ENCODE results near the gene TNPO1.
"Not testable (repeated sequence)": the region's sequence is repeated elsewhere in the genome, so short reads cannot be mapped to it uniquely, and the experiment has no call there.

TNPO1 gene

GRCh38 chr5:72799721-72800120, 16.7 kb upstream of the TNPO1 start:
- H3K9me2 ChIP-seq (replicated peaks; ENCODE audit: insufficient read depth, low read length) = no peaks in the 10 kb centered on the region
- H3K9me3 ChIP-seq (replicated peaks; ENCODE audit: insufficient read depth, low read length) = no peaks in the 10 kb centered on the region
- no peaks in the 10 kb centered on the region for H4K20me1 ChIP-seq (ENCODE audit: insufficient read depth, low read length)
- no peaks in the 10 kb centered on the region for H3F3A ChIP-seq (ENCODE audit: insufficient read depth, low read length)
- H2AFZ ChIP-seq (ENCODE audit: low read length) = no peak overlapping the region
- no peaks in the 10 kb centered on the region for H3K4me1 ChIP-seq (ENCODE audit: low read length)
- no peak overlapping the region for H3K4me3 ChIP-seq (ENCODE audit: low read length)
- H3K79me2 ChIP-seq (ENCODE audit: low read length) = no peaks in the 10 kb centered on the region
- H3K27ac ChIP-seq (ENCODE audit: low read length) = no peak overlapping the region
- no peaks in the 10 kb centered on the region for H3K36me3 ChIP-seq (replicated peaks; ENCODE audit: insufficient read depth, low read length)
- no peak overlapping the region for H3K9ac ChIP-seq (ENCODE audit: low read length)
- DNase-seq = no peak
- no peak overlapping the region for H3K4me2 ChIP-seq (ENCODE audit: low read depth, low read length)
- H3K27me3 ChIP-seq (replicated peaks; ENCODE audit: insufficient read depth, low read length) = no peaks in the 10 kb centered on the region
- TF ChIP-seq CTCF (IDR thresholded peaks at IDR 0.05; ENCODE audit: low read length) (no peak), EZH2 (optimal IDR thresholded peaks at IDR 0.05; ENCODE audit: low read depth, low read length) (no peak)

GRCh38 chr5:72808637-72809036, 7.8 kb upstream of the TNPO1 start:
- not testable (repeated sequence) for H3K36me3 ChIP-seq (replicated peaks; ENCODE audit: insufficient read depth, low read length); DNase-seq; H3K9me2 ChIP-seq (replicated peaks; ENCODE audit: insufficient read depth, low read length); H3F3A ChIP-seq (ENCODE audit: insufficient read depth, low read length); H3K9ac ChIP-seq (ENCODE audit: low read length); H2AFZ ChIP-seq (ENCODE audit: low read length); H3K4me1 ChIP-seq (ENCODE audit: low read length); H3K9me3 ChIP-seq (replicated peaks; ENCODE audit: insufficient read depth, low read length); H3K4me2 ChIP-seq (ENCODE audit: low read depth, low read length); H3K27me3 ChIP-seq (replicated peaks; ENCODE audit: insufficient read depth, low read length); H3K4me3 ChIP-seq (ENCODE audit: low read length); H4K20me1 ChIP-seq (ENCODE audit: insufficient read depth, low read length); H3K79me2 ChIP-seq (ENCODE audit: low read length); H3K27ac ChIP-seq (ENCODE audit: low read length)

GRCh38 chr5:72811849-72812248, 4.6 kb upstream of the TNPO1 start:
- no peak overlapping the region for H3K4me2 ChIP-seq (ENCODE audit: low read depth, low read length)
- H3K9ac ChIP-seq (ENCODE audit: low read length) = no peak overlapping the region
- H3K9me3 ChIP-seq (replicated peaks; ENCODE audit: insufficient read depth, low read length) = no peaks in the 10 kb centered on the region
- peaks cover 15% of the 10 kb centered on the region for H3F3A ChIP-seq (ENCODE audit: insufficient read depth, low read length)
- peaks cover 4% of the 10 kb centered on the region for H3K4me1 ChIP-seq (ENCODE audit: low read length)
- H3K4me3 ChIP-seq (ENCODE audit: low read length) = no peak overlapping the region
- no peak overlapping the region for H3K27ac ChIP-seq (ENCODE audit: low read length)
- no peaks in the 10 kb centered on the region for H3K79me2 ChIP-seq (ENCODE audit: low read length)
- H2AFZ ChIP-seq (ENCODE audit: low read length) = no peak overlapping the region
- H4K20me1 ChIP-seq (ENCODE audit: insufficient read depth, low read length) = no peaks in the 10 kb centered on the region
- H3K9me2 ChIP-seq (replicated peaks; ENCODE audit: insufficient read depth, low read length) = no peaks in the 10 kb centered on the region
- DNase-seq = no peak
- H3K36me3 ChIP-seq (replicated peaks; ENCODE audit: insufficient read depth, low read length) = no peaks in the 10 kb centered on the region
- no peak for TF ChIP-seq CTCF (IDR thresholded peaks at IDR 0.05; ENCODE audit: low read length)
- TF ChIP-seq EZH2 (optimal IDR thresholded peaks at IDR 0.05; ENCODE audit: low read depth, low read length) = no peak
- no peak for TF ChIP-seq EZH2phosphoT487 (IDR thresholded peaks at IDR 0.05; ENCODE audit: low read length)
- no peaks in the 10 kb centered on the region for H3K27me3 ChIP-seq (replicated peaks; ENCODE audit: insufficient read depth, low read length)

- H2AFZ ChIP-seq (ENCODE audit: low read length) = no peak overlapping the region
- no peaks in the 10 kb centered on the region for H3K79me2 ChIP-seq (ENCODE audit: low read length)
- no peaks in the 10 kb centered on the region for H3K36me3 ChIP-seq (replicated peaks; ENCODE audit: insufficient read depth, low read length)
- H3K9me3 ChIP-seq (replicated peaks; ENCODE audit: insufficient read depth, low read length) = no peaks in the 10 kb centered on the region
- TF ChIP-seq EZH2 (optimal IDR thresholded peaks at IDR 0.05; ENCODE audit: low read depth, low read length) (no peak), EZH2phosphoT487 (IDR thresholded peaks at IDR 0.05; ENCODE audit: low read length) (no peak), CTCF (IDR thresholded peaks at IDR 0.05; ENCODE audit: low read length) (no peak)
- H3K4me2 ChIP-seq (ENCODE audit: low read depth, low read length) = no peak overlapping the region
- H3K4me3 ChIP-seq (ENCODE audit: low read length) = no peak overlapping the region
- no peak overlapping the region for H3K9ac ChIP-seq (ENCODE audit: low read length)
- peaks cover 4% of the 10 kb centered on the region for H3K4me1 ChIP-seq (ENCODE audit: low read length)
- no peak for DNase-seq
- no peaks in the 10 kb centered on the region for H3K27me3 ChIP-seq (replicated peaks; ENCODE audit: insufficient read depth, low read length)
- H3K9me2 ChIP-seq (replicated peaks; ENCODE audit: insufficient read depth, low read length) = no peaks in the 10 kb centered on the region
- H4K20me1 ChIP-seq (ENCODE audit: insufficient read depth, low read length) = no peaks in the 10 kb centered on the region
- peaks cover 21% of the 10 kb centered on the region for H3F3A ChIP-seq (ENCODE audit: insufficient read depth, low read length)
- H3K27ac ChIP-seq (ENCODE audit: low read length) = no peak overlapping the region
These were observed 4.0 kb upstream of the TNPO1 start for GRCh38 chr5:72812488-72812887.
